GM23338 (cell line): ENCODE results near the gene TMEM154. TPM values are rescaled to one million over a fixed set of nuclear protein-coding genes. Genes with fewer than 3 reads are reported as not detected.

Experiments
- ATAC-seq: fragments of 200-7000 bp; cut with Tn5 transposase; 3 replicates; pipeline ENCODE4 v1.9.1; 2020
- DNase-seq: peaks from one replicate; pipeline ENCODE4 v3.0.0-alpha.2; 2015; ENCODE audit warnings: low spot score
- H2AFZ ChIP-seq: fragments of 200-600 bp; sonication (generic); 2 replicates; pipeline ENCODE4 v1.8.0; 2016; ENCODE audit warnings: antibody characterized with exemption, mild to moderate bottlenecking, moderate library complexity
- H3F3A ChIP-seq: fragments of 200-600 bp; sonication (generic); replicated peaks from 2 replicates; pipeline ENCODE4 v1.8.0; 2017; ENCODE audit warnings: antibody characterized with exemption, mixed run types, low read depth
- H3K27ac ChIP-seq: fragments of 200-600 bp; sonication (generic); 2 replicates; pipeline ENCODE4 v1.6.1; 2016; ENCODE audit warnings: low read depth
- H3K27me3 ChIP-seq: fragments of 200-600 bp; sonication (generic); 2 replicates; pipeline ENCODE4 v1.8.0; 2016; ENCODE audit warnings: mild to moderate bottlenecking, mixed run types, moderate library complexity; ENCODE audit not compliant: insufficient read depth
- H3K36me3 ChIP-seq: fragments of 200-600 bp; sonication (generic); 2 replicates; pipeline ENCODE4 v1.8.0; 2016; ENCODE audit warnings: mild to moderate bottlenecking; ENCODE audit not compliant: insufficient read depth
- H3K4me1 ChIP-seq: fragments of 200-600 bp; sonication (generic); 2 replicates; pipeline ENCODE4 v1.8.0; 2016; ENCODE audit warnings: mild to moderate bottlenecking, moderate library complexity; ENCODE audit not compliant: insufficient read depth
- H3K4me2 ChIP-seq: fragments of 200-600 bp; sonication (generic); 2 replicates; pipeline ENCODE4 v1.7.1; 2017; ENCODE audit warnings: mixed run types
- H3K4me3 ChIP-seq: fragments of 200-600 bp; sonication (generic); 2 replicates; pipeline ENCODE4 v1.6.1; 2016; ENCODE audit warnings: mixed run types
- H3K79me2 ChIP-seq: fragments of 200-600 bp; sonication (generic); replicated peaks from 2 replicates; pipeline ENCODE4 v1.8.0; 2017; ENCODE audit warnings: mild to moderate bottlenecking; ENCODE audit not compliant: insufficient read depth
- H3K9me2 ChIP-seq: fragments of 200-600 bp; sonication (generic); 2 replicates; pipeline ENCODE4 v1.8.0; 2017; ENCODE audit not compliant: insufficient read depth
- H4K20me1 ChIP-seq: fragments of 200-600 bp; sonication (generic); replicated peaks from 2 replicates; pipeline ENCODE4 v1.8.0; 2017; ENCODE audit warnings: mild to moderate bottlenecking; ENCODE audit not compliant: insufficient read depth
- H3K27ac Mint-ChIP-seq: 2 replicates; pipeline ENCODE4 v1.8.0; 2020; ENCODE audit warnings: inconsistent platforms, mild to moderate bottlenecking, moderate library complexity, mixed read lengths
- H3K27me3 Mint-ChIP-seq: 3 replicates; pipeline ENCODE4 v1.8.0; 2022; ENCODE audit warnings: low read depth, mild to moderate bottlenecking, moderate library complexity, mixed read lengths, inconsistent platforms; ENCODE audit not compliant: insufficient read depth, poor library complexity
- H3K36me3 Mint-ChIP-seq: 3 replicates; pipeline ENCODE4 v1.8.0; 2021; ENCODE audit warnings: low read depth, mild to moderate bottlenecking, inconsistent platforms, moderate library complexity, mixed read lengths
- H3K4me1 Mint-ChIP-seq: 3 replicates; pipeline ENCODE4 v1.8.0; 2020; ENCODE audit warnings: mild to moderate bottlenecking, inconsistent platforms, mixed read lengths
- H3K4me3 Mint-ChIP-seq: 3 replicates; pipeline ENCODE4 v1.8.0; 2021; ENCODE audit warnings: moderate library complexity, mild to moderate bottlenecking, inconsistent platforms, mixed read lengths
- H3K9me3 Mint-ChIP-seq: 3 replicates; pipeline ENCODE4 v1.8.0; 2020; ENCODE audit warnings: moderate library complexity, mild to moderate bottlenecking, inconsistent platforms, mixed read lengths
- CTCF ChIP-seq, 2 experiments: fragments of 200-600 bp in 1 of 2; sonication (generic) in 1 of 2; conservative IDR thresholded peaks; 2 replicates each; pipeline versions ENCODE4 v1.5.1 to v1.6.1; 2016 to 2017; ENCODE audit warnings: antibody characterized with exemption in 2 of 2, low read depth in 2 of 2, mild to moderate bottlenecking in 2 of 2, moderate library complexity in 1 of 2
- JUNB ChIP-seq: IDR thresholded peaks from one replicate; pipeline ENCODE4 v1.6.1; 2016; ENCODE audit warnings: antibody characterized with exemption; ENCODE audit not compliant: unreplicated experiment
- NANOG ChIP-seq: IDR thresholded peaks from 2 replicates; pipeline ENCODE4 v1.6.1; 2016; ENCODE audit warnings: antibody characterized with exemption, borderline replicate concordance
- STAT1 ChIP-seq: IDR thresholded peaks from one replicate; pipeline ENCODE4 v1.6.1; 2016; ENCODE audit warnings: antibody characterized with exemption; ENCODE audit not compliant: unreplicated experiment
- ZNF462 ChIP-seq: fragments of 250-450 bp; sonication (Bioruptor Pico); IDR thresholded peaks from 2 replicates; pipeline ENCODE4 v1.5.0; 2020; ENCODE audit warnings: mild to moderate bottlenecking, moderate library complexity
- polyA plus RNA-seq: library from polyadenylated mRNA; unstranded; fragments of >200 nt; fragmentation: Nextera tagmentation; extraction: Ambion mirVana; gene quantifications from 2 replicates; pipeline ENCODE4 v1.2.1, GENCODE V29; 2016
- total RNA-seq: library from RNA; depleted of rRNA; stranded (reverse); fragments of >200 nt; shearing (Covaris generic); gene quantifications from 2 replicates; pipeline ENCODE4 v1.2.3, GENCODE V29; 2014
- TF ChIP-seq, protein P1 (sequence below): IDR thresholded peaks from 2 replicates; pipeline ENCODE4 v1.6.1; 2016; ENCODE audit warnings: antibody characterized with exemption

The TMEM154 gene
- total and polyA plus RNA-seq, 2 experiments from 2014 or later = 1.0 to 1.7 TPM

DNA sequence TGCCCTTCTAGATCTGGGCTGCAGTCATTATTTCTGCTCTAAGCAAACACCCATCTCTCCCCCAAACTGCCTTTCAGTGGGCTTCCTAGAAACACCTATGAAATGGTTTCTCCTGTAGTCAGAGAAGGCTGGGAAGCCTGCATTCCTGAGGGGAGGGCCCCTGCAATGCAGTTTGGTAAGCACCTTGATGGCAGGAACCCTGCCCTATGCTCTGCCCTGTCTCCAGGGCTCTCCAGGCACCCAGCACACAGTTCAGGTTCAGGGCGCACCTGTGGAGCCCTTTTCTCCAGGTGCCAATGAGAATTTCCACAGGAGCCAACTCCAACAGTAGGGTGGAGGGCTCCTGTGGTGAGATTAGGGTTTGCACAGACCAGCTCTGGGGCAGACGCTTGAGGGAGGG lies 74.8 kb downstream of the TMEM154 start (continued):
- TF ChIP-seq ZNF462 (CRISPR knock-in tag) (no peak), NANOG (no peak)

DNA sequence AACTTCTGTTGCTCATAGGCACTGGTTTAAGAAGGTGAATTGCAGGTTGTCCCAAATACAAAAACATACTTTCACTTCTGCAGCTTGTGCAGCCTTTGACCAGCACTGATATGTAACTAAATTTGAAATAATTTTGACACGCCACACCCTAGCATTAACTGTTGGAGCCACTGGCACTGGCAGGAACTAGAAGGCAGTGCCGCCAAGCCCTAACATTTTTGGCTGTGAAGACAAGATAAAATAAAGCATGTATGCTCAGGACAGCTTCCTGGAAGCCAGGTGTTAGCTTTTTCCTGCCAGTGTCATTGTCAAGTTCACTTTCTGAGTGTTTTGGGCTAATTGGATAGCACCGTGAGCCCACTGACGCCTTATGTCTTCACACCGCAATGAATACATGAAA lies 78.6 kb downstream of the TMEM154 start:
- ATAC-seq = no peak
- Histone ChIP-seq H3K27me3 (no peaks in the 10 kb centered on the region), H2AFZ (no peak overlapping the region; the same call in 1 of the 2 replicates), H3F3A (no peaks in the 10 kb centered on the region), H3K79me2 (no peaks in the 10 kb centered on the region), H3K4me3 (no peak overlapping the region), H3K27ac (no peak overlapping the region), H4K20me1 (no peaks in the 10 kb centered on the region), H3K4me2 (no peak overlapping the region), H3K4me1 (peaks cover 4% of the 10 kb centered on the region; the same call in 1 of the 2 replicates), H3K9me2 (no peaks in the 10 kb centered on the region), H3K36me3 (no peaks in the 10 kb centered on the region)
- H3K36me3 Mint-ChIP-seq = peaks cover 9% of the 10 kb centered on the region; the same call in 2 of the 3 replicates
- peaks cover 14% of the 10 kb centered on the region for H3K4me1 Mint-ChIP-seq
- DNase-seq = no peak
- H3K4me3 Mint-ChIP-seq = no peak overlapping the region
- H3K27me3 Mint-ChIP-seq = peaks cover 5% of the 10 kb centered on the region
- H3K27ac Mint-ChIP-seq = no peak overlapping the region
- peaks cover 14% of the 10 kb centered on the region for H3K9me3 Mint-ChIP-seq
- TF ChIP-seq STAT1 = no peak
- no peak for TF ChIP-seq ZNF462 (CRISPR knock-in tag)
- TF ChIP-seq, protein P1, sequence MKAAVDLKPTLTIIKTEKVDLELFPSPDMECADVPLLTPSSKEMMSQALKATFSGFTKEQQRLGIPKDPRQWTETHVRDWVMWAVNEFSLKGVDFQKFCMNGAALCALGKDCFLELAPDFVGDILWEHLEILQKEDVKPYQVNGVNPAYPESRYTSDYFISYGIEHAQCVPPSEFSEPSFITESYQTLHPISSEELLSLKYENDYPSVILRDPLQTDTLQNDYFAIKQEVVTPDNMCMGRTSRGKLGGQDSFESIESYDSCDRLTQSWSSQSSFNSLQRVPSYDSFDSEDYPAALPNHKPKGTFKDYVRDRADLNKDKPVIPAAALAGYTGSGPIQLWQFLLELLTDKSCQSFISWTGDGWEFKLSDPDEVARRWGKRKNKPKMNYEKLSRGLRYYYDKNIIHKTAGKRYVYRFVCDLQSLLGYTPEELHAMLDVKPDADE = no peak
- TF ChIP-seq NANOG = no peak
- no peak for TF ChIP-seq JUNB
- TF ChIP-seq CTCF (conservative IDR thresholded peaks at IDR 0.05; ENCODE audit: low read depth in 2 of 2) = no peak
